Hepatocyte (in vitro differentiated cells): Measurements from ENCODE around the gene FOXQ1. TPM values are rescaled to one million over a fixed set of nuclear protein-coding genes. Genes with fewer than 3 reads are reported as not detected.
"Not testable (repeated sequence)": the region's sequence is repeated elsewhere in the genome, so short reads cannot be mapped to it uniquely, and the experiment has no call there.

Experiments used
- DNase-seq: peaks from one replicate; pipeline ENCODE4 v3.0.0-alpha.2; 2016; ENCODE audit warnings: low spot score
- H2AFZ ChIP-seq: fragments of 200-600 bp; sonication (generic); 2 replicates; pipeline ENCODE4 v1.6.0; 2016; ENCODE audit warnings: antibody characterized with exemption, mild to moderate bottlenecking
- H3K27ac ChIP-seq: fragments of 200-600 bp; sonication (generic); 2 replicates; pipeline ENCODE4 v1.5.1; 2016; ENCODE audit warnings: mild to moderate bottlenecking
- H3K27me3 ChIP-seq: fragments of 200-600 bp; sonication (generic); 2 replicates; pipeline ENCODE4 v1.6.1; 2016
- H3K36me3 ChIP-seq: fragments of 200-600 bp; sonication (generic); replicated peaks from 2 replicates; pipeline ENCODE4 v1.5.1; 2016; ENCODE audit warnings: low read depth; ENCODE audit not compliant: insufficient read depth
- H3K4me1 ChIP-seq: fragments of 200-600 bp; sonication (generic); 2 replicates; pipeline ENCODE4 v1.5.1; 2016; ENCODE audit warnings: mild to moderate bottlenecking, moderate library complexity; ENCODE audit not compliant: insufficient read depth
- H3K4me2 ChIP-seq: fragments of 200-600 bp; sonication (generic); 2 replicates; pipeline ENCODE4 v1.6.0; 2016
- H3K4me3 ChIP-seq: fragments of 200-600 bp; sonication (generic); 2 replicates; pipeline ENCODE4 v1.5.1; 2016; ENCODE audit warnings: mild to moderate bottlenecking
- H3K79me2 ChIP-seq: fragments of 200-600 bp; sonication (generic); 2 replicates; pipeline ENCODE4 v1.6.0; 2017; ENCODE audit warnings: mild to moderate bottlenecking
- H3K9me2 ChIP-seq: fragments of 200-600 bp; sonication (generic); replicated peaks from 2 replicates; pipeline ENCODE4 v1.6.0; 2017; ENCODE audit warnings: mild to moderate bottlenecking; ENCODE audit not compliant: insufficient read depth
- H3K9me3 ChIP-seq: fragments of 200-600 bp; sonication (generic); 2 replicates; pipeline ENCODE4 v1.5.1; 2016; ENCODE audit warnings: low read depth, mild to moderate bottlenecking
- H4K20me1 ChIP-seq: fragments of 200-600 bp; sonication (generic); 2 replicates; pipeline ENCODE4 v1.6.0; 2016; ENCODE audit warnings: mild to moderate bottlenecking; ENCODE audit not compliant: insufficient read depth, poor library complexity, severe bottlenecking
- CTCF ChIP-seq: fragments of 200-600 bp; sonication (generic); IDR thresholded peaks from 2 replicates; pipeline ENCODE4 v1.5.1; 2016; ENCODE audit warnings: antibody characterized with exemption, mild to moderate bottlenecking; ENCODE audit not compliant: poor library complexity
- EZH2 ChIP-seq: fragments of 200-600 bp; sonication (generic); IDR thresholded peaks from 2 replicates; pipeline ENCODE4 v1.6.1; 2016; ENCODE audit warnings: antibody characterized with exemption, mild to moderate bottlenecking, borderline replicate concordance
- EZH2phosphoT487 ChIP-seq: fragments of 200-600 bp; sonication (generic); IDR thresholded peaks from one replicate; pipeline ENCODE4 v1.6.1; 2018; ENCODE audit warnings: antibody characterized with exemption, mild to moderate bottlenecking, low read depth, moderate library complexity; ENCODE audit not compliant: unreplicated experiment, severe bottlenecking
- WGBS: methylation state at CpG from one replicate; pipeline ENCODE4 v1.1.6; 2016; ENCODE audit warnings: low lambda C conversion rate; ENCODE audit errors: missing lambda C conversion rate; 5-methylcytosine and 5-hydroxymethylcytosine counted together
- polyA plus RNA-seq: library from polyadenylated mRNA; unstranded; fragments of >200 nt; fragmentation: Nextera tagmentation; extraction: Ambion mirVana; gene quantifications from 2 replicates; pipeline ENCODE4 v1.2.1, GENCODE V29; 2016
- total RNA-seq: library from RNA; depleted of rRNA; stranded (reverse); fragments of >200 nt; gene quantifications from 2 replicates; pipeline ENCODE4 v1.2.3, GENCODE V29; 2014

The FOXQ1 gene
- total and polyA plus RNA-seq, 2 experiments from 2014 or later: 12.8 to 25.9 TPM

- Histone ChIP-seq H3K9me2 (no peaks in the 10 kb centered on the region), H3K27me3 (peaks cover 29% of the 10 kb centered on the region), H3K27ac (no peak overlapping the region), H3K4me3 (no peak overlapping the region), H3K4me1 (peaks cover 11% of the 10 kb centered on the region), H2AFZ (no peak overlapping the region), H4K20me1 (no peaks in the 10 kb centered on the region), H3K4me2 (no peak overlapping the region), H3K36me3 (no peaks in the 10 kb centered on the region), H3K79me2 (peaks cover 16% of the 10 kb centered on the region), H3K9me3 (no peaks in the 10 kb centered on the region)
- 92% methylated on average over 36 of the region's 43 CpGs for WGBS
- no peak for DNase-seq
- TF ChIP-seq EZH2phosphoT487 (no peak), CTCF (no peak), EZH2 (no peak)
These were observed 5.5 kb downstream of the FOXQ1 start for GRCh38 chr6:1317302-1317815.

GRCh38 chr6:1318036-1318435, 6.1 kb downstream of the FOXQ1 start:
- H3K9me2 ChIP-seq: no peaks in the 10 kb centered on the region
- no peaks in the 10 kb centered on the region for H4K20me1 ChIP-seq
- no peak overlapping the region for H2AFZ ChIP-seq
- no peaks in the 10 kb centered on the region for H3K36me3 ChIP-seq
- peaks cover 16% of the 10 kb centered on the region for H3K79me2 ChIP-seq
- no peak for DNase-seq
- peaks cover 29% of the 10 kb centered on the region for H3K27me3 ChIP-seq
- H3K4me2 ChIP-seq: no peak overlapping the region
- no peak overlapping the region for H3K4me3 ChIP-seq
- 76% methylated on average over 7 of the region's 7 CpGs for WGBS
- H3K9me3 ChIP-seq: no peaks in the 10 kb centered on the region
- H3K4me1 ChIP-seq: peaks cover 18% of the 10 kb centered on the region
- TF ChIP-seq EZH2phosphoT487: no peak
- no peak for TF ChIP-seq EZH2
- no peak for TF ChIP-seq CTCF
- no peak overlapping the region for H3K27ac ChIP-seq

GRCh38 chr6:1318584-1318983, 6.7 kb downstream of the FOXQ1 start:
- 85% methylated on average over 15 of the region's 22 CpGs for WGBS
- H3K9me3 ChIP-seq, H3K4me2 ChIP-seq, H3K27ac ChIP-seq, H2AFZ ChIP-seq, DNase-seq, H3K4me3 ChIP-seq, H3K36me3 ChIP-seq, H3K9me2 ChIP-seq, H4K20me1 ChIP-seq: not testable (repeated sequence)
- peaks cover 23% of the 10 kb centered on the region for H3K4me1 ChIP-seq
- peaks cover 29% of the 10 kb centered on the region for H3K27me3 ChIP-seq
- peaks cover 16% of the 10 kb centered on the region for H3K79me2 ChIP-seq

GRCh38 chr6:1321738-1322137, 9.8 kb downstream of the FOXQ1 start:
- H3K9me2 ChIP-seq: no peaks in the 10 kb centered on the region
- TF ChIP-seq EZH2phosphoT487: no peak
- no peak for TF ChIP-seq EZH2
- no peak for TF ChIP-seq CTCF
- H3K36me3 ChIP-seq: no peaks in the 10 kb centered on the region
- H3K79me2 ChIP-seq: no peaks in the 10 kb centered on the region
- no peak overlapping the region for H3K4me3 ChIP-seq
- WGBS: 25% methylated on average over 4 of the region's 4 CpGs
- no peak for DNase-seq
- peaks cover 35% of the 10 kb centered on the region for H3K4me1 ChIP-seq
- H4K20me1 ChIP-seq: no peaks in the 10 kb centered on the region
- peak overlapping the region; percentile 78 for H3K27ac ChIP-seq
- H2AFZ ChIP-seq: no peak overlapping the region
- peak overlapping the region; percentile 17 for H3K4me2 ChIP-seq
- no peaks in the 10 kb centered on the region for H3K27me3 ChIP-seq
- H3K9me3 ChIP-seq: no peaks in the 10 kb centered on the region
